ENCODE measurements around the gene ASTN2.

ASTN2 gene

DNA sequence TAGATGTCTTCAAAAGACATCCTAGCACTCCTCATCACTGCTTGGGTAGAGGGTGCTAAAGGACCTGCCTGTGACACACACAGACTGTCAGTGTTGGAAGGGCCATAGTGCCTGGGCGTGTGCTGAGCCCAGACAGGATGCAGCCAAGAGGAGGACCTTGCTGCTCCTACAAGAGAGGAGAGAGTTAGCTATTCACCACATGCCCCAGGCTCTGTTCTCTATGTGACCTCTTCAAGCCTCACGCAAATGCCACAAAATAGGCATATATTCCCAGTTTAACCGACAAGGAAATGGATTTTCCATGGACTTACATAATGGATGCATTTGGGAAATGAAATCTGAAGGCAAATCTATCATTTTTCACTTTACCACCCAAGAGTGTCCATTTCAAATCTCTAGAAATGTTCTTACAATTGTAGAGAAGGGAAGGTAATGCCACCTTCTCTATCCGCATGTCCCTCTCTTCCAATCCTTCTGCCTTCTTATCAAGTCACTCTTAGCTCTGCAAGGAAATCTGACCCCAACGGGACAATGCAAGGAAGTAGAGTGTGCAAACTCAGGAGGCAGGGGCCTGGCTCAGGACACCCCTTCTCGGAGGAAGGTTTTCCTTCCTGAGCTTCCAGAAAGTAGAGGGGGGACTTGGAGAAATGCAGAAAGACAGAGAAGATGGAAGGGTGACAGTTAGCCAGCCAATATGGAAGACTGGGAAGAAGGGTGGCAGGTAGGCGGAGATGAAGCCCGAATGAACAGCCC is 678.3 kb downstream of the ASTN2 start:
- no peak for DNase-seq (ENCODE audit: low spot score)

DNA sequence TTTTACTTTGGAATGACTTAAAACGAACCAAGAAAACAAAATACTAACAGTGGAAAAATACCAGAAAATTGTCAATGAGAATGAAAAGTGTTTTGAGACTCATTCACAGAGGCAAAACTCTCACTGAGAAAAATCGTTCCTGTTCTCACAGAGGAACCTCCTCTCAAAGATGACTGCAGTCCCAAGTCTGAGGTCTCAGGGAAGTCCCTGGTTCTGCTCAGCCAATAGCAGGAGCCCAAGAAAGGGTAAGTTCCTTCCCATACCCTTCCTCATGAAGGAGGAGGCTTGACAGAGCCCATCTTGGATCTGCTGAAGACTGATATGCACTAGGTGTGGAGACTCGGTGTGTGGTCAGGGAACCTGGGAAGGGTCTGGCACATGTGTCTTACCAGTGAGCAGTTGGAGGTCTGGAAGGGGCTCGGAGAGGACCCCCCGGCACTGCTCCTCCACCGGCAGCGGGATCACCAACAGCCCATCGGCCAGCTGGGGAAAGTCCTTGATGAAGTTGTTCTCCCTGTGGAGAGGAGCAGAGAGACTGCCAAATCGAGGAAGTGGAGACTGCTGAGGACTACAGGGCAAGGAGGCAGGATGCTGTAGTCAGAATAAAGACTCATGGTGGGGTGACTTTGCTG is 681.7 kb downstream of the ASTN2 start:
- DNase-seq (ENCODE audit: low spot score): no peak

DNA sequence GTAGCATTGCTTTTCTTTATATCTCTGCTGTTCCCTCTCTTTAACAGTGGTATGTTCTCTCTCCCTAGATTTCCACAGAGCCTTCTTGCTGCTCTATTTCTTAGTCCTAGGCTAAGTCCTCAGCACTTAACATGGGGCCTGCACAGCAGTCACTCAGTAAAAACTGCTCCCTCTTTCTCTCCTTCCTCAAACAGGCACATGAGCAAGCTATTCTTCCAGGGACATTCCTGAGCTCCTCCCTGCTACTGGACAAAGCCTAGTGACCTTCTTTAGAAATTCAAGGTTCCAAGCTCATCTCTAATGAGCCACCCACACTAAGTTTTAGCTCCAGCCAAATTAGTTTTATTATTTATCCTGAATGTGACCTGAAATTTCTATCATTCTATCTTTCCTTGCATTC is 688.3 kb downstream of the ASTN2 start:
- DNase-seq (ENCODE audit: low spot score): peak; percentile 5

DNA sequence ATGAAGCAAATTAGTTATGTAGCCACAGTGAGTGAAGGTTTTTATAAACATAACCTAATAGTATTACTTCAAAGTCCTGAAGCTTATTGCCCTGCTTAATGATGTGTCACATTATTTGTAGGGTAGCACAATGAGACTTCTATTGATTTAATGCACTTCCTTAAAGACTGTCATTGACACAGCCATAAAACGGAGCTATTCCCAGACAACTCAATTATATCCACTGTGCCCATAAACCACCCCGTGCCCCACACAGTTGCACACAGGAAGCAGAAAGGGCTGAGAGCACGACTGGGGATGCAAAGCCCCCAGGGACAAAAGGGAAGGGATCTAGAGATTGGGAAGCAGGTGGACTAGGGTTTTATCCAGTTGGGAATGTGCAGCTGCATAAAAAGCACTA is 690.7 kb downstream of the ASTN2 start:
- DNase-seq (ENCODE audit: low spot score): no peak

DNA sequence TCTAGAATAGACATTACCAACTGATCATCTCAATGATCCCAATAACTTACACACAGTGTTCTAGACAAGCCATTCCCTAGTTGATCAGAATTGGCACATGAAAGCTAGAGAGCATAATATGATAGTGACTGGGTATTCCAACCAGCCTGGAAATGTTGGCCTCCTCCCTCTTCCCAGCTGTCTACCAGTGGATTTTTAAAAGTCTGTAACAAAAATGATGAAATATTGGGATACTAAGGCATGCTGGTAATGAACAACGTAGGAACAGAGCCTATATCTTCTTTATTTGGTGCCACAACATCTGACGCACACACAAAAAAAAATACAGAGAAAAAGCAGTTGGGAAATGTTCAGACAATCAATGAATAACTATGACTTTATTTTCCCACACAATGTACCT is 692.9 kb downstream of the ASTN2 start:
- no peak for DNase-seq (ENCODE audit: low spot score)

DNA sequence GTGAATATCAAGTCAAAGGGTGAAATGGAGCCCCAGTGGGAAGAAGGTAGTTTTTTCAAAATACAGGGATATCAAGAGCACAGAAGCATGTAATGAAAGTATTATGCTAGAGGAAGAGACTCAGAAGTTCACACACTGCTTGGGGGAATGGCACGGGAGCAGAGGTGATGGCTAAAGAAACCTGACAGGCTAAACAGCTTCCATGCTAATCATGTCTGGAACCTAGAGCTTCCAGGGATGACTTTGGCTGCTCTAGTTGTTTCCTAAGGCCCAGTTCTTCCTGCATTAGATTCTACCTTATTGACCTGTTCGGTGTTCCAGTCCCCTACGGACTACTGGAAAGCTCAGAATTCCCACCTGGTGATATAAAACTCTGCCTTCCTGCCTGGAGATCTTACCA is 693.4 kb downstream of the ASTN2 start:
- no peak for DNase-seq (ENCODE audit: low spot score)

DNA sequence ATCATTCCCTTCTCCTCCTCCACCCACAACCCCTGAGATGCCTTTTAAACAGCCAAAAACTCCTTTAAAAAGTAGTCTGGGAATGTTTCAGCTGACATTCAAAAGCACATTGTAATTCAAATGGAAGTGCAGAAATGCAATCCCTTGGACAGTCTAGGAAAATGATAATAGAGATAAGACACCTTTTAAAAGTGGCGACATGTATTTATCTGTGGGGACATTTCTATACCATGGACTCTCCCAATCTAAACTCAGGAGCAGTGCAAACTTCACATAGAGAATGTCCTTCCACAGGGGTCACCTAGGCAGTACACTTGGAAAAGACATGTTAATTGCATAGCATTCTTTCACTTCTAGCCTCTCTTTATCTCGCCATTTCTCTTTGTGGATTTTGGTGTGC is 694.7 kb downstream of the ASTN2 start:
- no peak for DNase-seq (ENCODE audit: low spot score)

DNA sequence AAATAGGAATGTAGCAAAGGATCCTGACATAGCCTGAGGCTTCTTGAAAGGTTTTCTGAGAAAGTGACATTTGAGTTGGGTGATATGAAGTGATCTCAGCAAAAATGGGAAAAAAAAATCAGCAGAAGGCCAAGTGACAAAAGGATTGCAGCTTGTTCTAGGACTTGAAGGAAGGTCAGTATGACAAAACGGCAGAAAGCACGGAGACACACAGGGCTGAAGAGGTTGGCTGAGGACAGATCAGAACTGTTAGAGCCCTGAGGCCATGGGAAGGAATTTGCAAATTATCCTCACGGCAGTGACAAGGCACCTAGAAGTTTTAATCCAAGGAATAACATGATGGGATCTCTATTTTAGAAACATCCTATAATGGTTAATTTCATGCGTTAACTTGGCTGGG is 696.7 kb downstream of the ASTN2 start:
- DNase-seq (ENCODE audit: low spot score): no peak

DNA sequence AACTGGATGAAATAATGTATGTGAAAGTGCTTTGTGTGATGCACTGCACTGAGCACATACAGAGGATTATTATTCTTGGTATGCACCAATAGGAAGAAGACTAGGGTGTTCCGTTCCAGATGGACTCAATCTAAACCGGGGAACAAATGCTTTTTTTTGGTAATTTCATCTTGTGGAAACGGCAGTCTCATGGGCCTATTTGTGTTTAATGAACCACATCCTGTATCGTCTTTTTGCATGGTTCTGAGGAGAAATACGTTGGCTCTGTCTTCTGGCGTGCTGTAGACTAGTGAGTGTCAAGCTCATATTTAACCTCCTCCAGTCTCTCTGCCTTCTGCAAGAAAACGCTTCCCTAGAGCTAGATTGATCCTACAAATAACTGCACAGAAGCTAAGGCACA is 697.7 kb downstream of the ASTN2 start:
- no peak for DNase-seq (ENCODE audit: low spot score)

DNA sequence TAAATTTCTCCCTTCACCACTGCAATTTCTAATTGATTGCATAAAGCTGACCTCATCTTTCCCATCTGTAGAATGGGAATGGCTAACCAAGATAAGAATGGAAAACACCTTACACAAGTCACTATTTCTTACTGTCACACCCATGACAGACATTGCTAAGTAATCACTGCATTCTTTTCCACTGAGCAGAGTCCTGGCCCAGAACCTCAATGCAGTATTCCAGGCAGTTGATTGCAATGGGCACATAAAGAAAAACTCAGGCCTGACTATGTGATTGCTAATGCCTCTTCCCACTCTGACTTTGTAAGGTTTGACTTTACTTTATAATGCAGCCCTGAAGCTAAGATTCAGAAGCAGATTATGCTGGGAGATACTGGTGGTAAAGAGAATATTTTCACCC is 698.4 kb downstream of the ASTN2 start:
- DNase-seq (ENCODE audit: low spot score): no peak

DNA sequence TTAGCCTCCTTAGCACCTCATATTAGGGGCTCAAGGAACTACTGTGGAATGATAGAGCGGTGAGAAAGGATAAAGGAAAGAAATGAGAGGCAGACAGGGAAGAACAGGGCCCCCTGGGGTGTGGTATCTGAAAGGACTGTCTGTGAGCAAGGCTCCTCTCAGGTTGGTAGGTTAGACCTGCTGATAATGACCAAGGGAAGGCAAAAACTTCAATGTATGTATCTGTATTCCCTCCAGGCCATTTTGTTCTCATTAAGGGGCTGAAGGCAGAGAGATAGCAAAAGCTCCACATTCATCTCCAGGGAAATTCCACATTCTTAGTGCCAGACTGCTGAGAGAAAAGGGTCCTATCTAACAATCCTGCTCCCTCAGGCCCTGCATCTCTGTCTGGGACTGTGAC is 699.1 kb downstream of the ASTN2 start:
- no peak for DNase-seq (ENCODE audit: low spot score)

DNA sequence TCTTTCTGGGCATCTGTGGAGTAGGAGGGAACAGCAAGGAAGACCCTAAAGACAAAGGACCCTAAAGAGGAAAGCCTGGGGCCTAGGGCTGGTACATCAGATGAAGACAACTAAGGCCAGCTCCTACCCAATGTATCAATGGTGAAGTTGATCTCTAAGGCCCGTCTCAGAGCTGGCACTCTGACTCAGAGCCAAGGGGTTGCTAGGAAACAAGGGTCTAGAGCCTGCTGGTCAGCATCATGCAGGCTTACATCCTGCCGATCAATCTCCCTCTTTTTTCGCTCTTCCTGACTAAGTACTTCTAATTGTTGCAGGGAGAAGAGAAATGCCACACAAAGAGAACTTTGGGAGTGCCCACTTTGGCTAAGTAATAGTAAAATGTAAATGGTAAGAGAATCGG is 701.6 kb downstream of the ASTN2 start:
- DNase-seq (ENCODE audit: low spot score): no peak

DNA sequence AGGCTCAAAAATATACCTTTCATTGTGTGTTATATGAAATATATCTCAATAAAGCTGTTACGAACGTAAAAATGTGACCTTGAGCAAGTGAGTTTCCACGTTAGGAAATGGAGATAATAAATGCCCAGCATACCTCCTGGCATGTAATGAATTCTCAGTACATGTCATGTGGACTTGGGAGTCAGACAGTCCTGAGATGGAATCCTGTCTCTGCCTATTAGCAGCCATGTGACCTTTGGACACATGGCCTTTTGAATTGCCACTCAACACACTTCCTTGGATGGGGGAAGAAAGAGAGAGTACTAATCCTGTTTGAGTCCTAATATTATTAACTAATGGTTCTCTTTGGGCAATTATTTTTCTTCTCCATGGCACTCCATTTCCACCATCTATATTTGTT is 702.1 kb downstream of the ASTN2 start:
- no peak for DNase-seq (ENCODE audit: low spot score)

DNA sequence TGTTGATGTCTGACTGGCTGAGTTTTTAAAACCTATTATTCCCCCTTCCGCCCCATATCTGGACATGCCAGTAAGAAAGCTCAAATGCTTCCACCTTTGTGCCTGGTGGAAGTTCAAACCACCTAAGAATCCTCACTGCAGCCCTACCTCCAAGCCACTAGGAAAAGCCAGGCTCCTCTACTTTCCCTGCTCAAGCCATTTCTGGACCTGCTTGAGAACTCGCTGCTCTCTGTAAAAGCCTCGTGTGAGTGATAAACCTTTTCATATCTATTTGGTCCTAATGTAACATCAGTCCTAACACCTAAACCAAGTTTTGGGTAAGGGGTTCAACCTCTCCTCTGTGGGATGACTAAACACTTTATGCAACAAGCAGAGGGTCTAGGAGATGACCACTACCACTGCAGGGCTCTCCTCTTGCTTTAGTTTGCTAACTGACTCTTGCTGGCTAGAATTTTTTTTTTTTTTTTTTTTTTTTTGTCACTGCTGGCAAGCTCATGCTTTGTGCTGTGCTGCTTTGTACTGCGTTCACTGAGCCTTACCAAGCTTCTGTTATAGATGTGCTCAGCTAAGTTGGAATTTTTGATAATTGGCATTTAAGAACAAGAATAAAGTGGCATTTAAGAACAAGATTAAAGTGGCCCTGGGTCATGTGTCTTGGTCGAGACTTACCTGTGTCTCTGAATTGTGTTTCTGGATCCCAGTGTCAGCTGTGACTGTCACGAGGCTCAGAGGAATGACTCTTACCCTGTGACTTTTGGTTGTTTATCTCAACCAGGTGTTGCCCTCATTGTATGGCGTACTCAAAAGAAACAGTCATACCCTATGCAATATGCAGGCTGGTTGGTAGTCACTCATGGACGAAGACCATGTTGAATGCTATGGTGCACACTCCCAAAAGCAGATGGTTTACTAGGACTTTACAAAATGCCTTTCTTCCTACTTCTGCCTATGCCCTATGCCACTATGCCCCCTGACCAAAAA is 708.3 kb downstream of the ASTN2 start:
- no peak for DNase-seq (ENCODE audit: low spot score)

DNA sequence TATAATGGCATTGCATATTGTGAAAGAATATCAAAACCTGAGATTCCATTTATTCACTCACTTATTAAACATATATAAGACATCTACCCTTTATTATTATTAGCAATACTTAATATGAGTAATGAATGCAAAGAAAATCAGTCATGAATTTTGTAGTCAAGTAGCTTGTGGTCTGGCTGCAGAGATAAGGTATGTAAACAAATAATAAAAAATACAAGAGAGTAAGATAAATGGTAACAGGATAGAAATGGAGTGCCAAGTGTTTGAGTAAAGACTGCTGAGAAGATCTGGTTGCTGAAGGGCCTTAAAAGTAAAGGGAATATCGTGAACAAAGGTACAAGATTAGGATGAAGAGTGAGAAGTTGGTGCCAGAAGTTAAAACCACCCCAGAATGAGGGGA is 709.3 kb downstream of the ASTN2 start:
- DNase-seq (ENCODE audit: low spot score): no peak

DNA sequence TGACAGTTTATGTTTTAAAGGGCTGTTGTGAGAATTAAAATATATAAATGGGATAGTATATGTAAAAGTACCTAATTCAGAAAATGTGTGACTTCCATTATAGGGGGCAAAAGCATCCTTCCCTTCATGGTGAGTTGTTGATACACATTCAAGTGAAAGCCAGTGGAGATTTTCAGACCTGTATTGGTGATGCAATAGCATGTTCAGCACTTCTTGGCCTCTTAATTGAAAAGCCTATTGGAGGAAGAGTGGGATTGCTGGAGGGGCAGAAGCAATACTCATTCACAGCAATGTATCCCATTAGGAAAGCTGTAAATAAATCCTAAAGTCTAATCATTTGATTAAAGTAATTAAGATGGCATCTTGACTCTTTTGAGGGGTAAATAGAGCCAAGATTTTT is 710.4 kb downstream of the ASTN2 start:
- no peak for DNase-seq (ENCODE audit: low spot score)

DNA sequence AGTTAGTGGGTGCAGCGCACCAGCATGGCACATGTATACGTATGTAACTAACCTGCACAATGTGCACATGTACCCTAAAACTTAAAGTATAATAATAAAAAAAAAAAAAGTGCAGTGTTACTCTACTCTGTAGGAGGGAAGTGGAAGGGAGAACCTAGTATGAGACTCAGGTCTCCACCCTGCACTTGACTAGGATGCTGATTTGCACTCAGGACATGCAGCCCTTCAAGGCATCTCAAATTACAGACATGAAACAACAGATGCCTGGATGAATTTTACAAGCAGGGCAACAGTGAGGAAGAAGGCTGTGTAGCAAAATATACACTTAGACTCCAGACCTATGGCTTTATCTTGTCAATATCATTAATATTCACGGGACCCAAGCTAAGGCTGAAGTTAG is 711.2 kb downstream of the ASTN2 start:
- DNase-seq (ENCODE audit: low spot score): no peak

DNA sequence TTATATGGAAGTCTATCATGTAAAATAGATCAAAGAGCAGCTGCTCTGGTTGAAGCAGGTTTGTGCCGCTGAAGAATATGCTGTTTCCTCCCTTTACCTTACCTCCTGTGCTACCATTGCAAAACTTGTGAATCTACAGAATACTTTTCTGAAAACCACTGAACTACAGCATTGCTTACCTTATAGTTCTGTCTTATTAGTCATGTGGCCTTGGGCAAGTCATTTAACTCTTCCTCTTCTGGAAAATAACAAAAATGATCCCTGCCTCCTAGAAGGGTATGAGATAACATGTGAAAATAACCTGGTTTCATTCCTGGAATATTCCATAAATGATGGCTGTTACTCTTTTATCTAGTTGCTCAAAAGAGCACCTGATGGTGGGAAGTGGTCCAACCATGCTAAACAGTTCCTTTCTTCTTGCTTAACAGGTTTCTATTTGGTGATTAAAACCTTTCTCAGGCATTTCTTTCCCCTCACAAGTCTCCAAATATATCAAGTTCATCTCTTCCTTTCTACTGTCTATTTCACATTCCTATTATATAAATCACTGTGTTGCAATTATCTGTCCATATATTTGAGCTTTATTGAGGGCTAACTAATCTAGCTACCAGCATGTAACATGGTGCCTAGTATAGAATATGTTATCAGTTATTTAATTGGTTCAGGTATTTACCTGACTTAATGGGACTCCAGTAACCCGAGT is 712.8 kb downstream of the ASTN2 start:
- DNase-seq (ENCODE audit: low spot score): no peak

DNA sequence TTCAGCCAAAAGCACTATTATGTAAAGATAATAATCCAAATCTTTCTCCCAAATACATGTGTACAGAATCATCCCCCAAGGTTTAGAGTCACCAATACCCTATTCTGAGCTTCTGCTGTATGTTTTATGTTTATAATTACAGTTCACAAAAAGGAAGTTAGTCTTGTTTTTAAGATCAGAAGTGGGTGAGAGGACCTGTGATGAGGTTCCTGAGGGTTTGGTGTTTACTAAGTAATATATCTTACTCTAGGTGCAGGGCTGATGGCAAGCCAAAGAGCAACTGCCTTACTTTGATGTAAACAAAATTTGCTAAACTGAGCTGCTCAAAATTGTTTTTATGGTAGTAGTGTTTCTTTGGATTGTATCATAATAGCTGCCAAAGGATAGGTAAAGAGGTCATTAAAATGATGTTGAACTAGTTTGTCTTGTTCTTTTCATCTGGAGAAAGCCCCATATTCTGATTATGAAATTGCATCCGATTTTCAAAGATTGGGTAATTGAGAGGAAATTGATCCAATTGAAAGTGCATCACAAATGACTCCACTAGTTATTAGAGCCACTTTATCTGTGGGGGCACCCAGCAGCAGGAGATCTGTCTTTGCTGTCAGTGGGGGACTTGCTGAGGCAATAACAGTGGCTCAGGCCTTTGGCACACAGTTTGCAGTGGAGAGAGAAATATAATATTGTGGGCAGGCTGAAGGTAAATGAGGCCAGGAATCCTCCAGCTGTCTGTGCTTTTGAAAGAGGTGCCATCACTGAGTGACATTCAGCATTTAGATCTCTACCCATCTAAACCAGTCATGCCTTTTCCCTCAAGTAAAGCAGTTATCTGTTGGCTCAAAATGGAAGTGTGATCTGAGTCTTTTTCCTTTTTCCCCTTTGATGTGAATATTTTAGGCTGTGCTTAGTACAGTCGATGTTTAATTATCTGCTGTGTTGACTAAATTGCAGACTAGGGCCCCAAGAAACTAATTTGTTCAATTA is 713.7 kb downstream of the ASTN2 start:
- DNase-seq (ENCODE audit: low spot score): no peak

DNA sequence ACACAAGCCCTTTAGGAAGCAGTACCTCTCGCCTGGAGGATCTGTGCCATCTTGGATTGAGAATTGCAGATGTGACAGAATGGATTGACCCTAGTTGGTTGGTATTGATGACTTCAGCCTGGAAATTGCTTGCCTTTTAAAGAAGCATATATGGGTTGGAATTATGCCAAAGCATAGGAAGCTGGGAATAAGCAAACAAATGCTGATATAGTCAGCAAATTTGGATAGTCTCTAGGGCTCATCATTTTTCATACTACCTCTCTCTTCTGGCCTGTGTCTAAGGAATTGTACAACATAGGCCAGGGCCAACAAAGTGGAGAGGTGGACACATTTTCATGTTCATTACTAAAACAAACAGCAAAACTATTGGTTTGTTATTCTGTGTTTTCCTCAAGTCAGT is 714.6 kb downstream of the ASTN2 start:
- DNase-seq (ENCODE audit: low spot score): no peak

DNA sequence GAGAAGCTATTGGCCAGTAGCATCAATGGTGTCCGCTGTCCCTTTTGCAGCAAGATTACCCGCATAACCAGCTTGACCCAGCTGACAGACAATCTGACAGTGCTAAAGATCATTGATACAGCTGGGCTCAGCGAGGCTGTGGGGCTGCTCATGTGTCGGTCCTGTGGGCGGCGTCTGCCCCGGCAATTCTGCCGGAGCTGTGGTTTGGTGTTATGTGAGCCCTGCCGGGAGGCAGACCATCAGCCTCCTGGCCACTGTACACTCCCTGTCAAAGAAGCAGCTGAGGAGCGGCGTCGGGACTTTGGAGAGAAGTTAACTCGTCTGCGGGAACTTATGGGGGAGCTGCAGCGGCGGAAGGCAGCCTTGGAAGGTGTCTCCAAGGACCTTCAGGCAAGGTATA is 717.0 kb downstream of the ASTN2 start:
- no peak for DNase-seq (ENCODE audit: low spot score)
